A673 (cell line): ENCODE data around the gene ZNF550.

Source experiments
- CTCF ChIP-seq: fragments of 300-800, 200-600 bp; sonication (generic); conservative IDR thresholded peaks from 2 replicates; pipeline ENCODE4 v1.5.1; 2017; ENCODE audit warnings: low read depth, mild to moderate bottlenecking, antibody characterized with exemption, low read length, moderate library complexity, mixed read lengths
- EZH2 ChIP-seq: fragments of 200-600 bp; sonication (generic); IDR thresholded peaks from 2 replicates; pipeline ENCODE4 v1.6.1; 2017; ENCODE audit warnings: borderline replicate concordance, low read depth, mild to moderate bottlenecking, mixed read lengths, antibody characterized with exemption, low read length; ENCODE audit not compliant: poor library complexity, severe bottlenecking

- TF ChIP-seq CTCF (no peak), EZH2 (no peak)
Measured at GRCh38 chr19:57572415-57572947, 12.8 kb upstream of the ZNF550 start.
